NT2/D1 (cell line): ENCODE results near the gene MIEF2.

Experiments used
- SUZ12 ChIP-seq: IDR thresholded peaks from 2 replicates; pipeline ENCODE4 v1.6.1; 2011; ENCODE audit not compliant: insufficient read length, insufficient read depth; ENCODE audit errors: extremely low read depth
- YY1 ChIP-seq: IDR thresholded peaks from 2 replicates; pipeline ENCODE4 v1.6.1; 2011; ENCODE audit not compliant: insufficient read length, insufficient read depth
- ZNF274 ChIP-seq: IDR thresholded peaks from 2 replicates; pipeline ENCODE4 v1.6.1; 2011; ENCODE audit warnings: mild to moderate bottlenecking, low read depth, low read length

GRCh38 chr17:18285296-18285695 is 24.8 kb downstream of the MIEF2 start:
- no peak for TF ChIP-seq ZNF274
- no peak for TF ChIP-seq YY1
- TF ChIP-seq SUZ12 = no peak
